ENCODE results near the gene NEU2.
"Not testable (repeated sequence)": the region's sequence is repeated elsewhere in the genome, so short reads cannot be mapped to it uniquely, and the experiment has no call there.

The NEU2 gene

GRCh38 chr2:233009661-233010060 lies 22.8 kb upstream of the NEU2 start:
- in situ Hi-C loops (cut with HindIII; ENCODE audit: low sequenced_read_pairs) = loop anchor here (5.0 kb wide), 2 partner anchors 52 to 73 kb away; no protein-coding TSS in a partner anchor

GRCh38 chr2:233010569-233011267 lies 21.8 kb upstream of the NEU2 start:
- in situ Hi-C loops (cut with HindIII; ENCODE audit: low sequenced_read_pairs) = loop anchor here (5.0 kb wide), 2 partner anchors 53 to 72 kb away; no protein-coding TSS in a partner anchor

GRCh38 chr2:233011268-233011650 lies 21.2 kb upstream of the NEU2 start:
- in situ Hi-C loops (cut with HindIII; ENCODE audit: low sequenced_read_pairs) = loop anchor here (5.0 kb wide), 2 partner anchors 54 to 71 kb away; no protein-coding TSS in a partner anchor

GRCh38 chr2:233011702-233012131 lies 20.8 kb upstream of the NEU2 start:
- in situ Hi-C loops (cut with HindIII; ENCODE audit: low sequenced_read_pairs) = loop anchor here (5.0 kb wide), 2 partner anchors 54 to 71 kb away; no protein-coding TSS in a partner anchor

GRCh38 chr2:233012301-233012971 lies 20.0 kb upstream of the NEU2 start:
- in situ Hi-C loops (cut with HindIII; ENCODE audit: low sequenced_read_pairs) = loop anchor here (5.0 kb wide), 2 partner anchors 55 to 70 kb away; no protein-coding TSS in a partner anchor

- in situ Hi-C loops (cut with HindIII; ENCODE audit: low sequenced_read_pairs) = loop anchor here (5.0 kb wide), 2 partner anchors 56 to 69 kb away; no protein-coding TSS in a partner anchor
Observed at GRCh38 chr2:233013027-233013461, 19.4 kb upstream of the NEU2 start, which contains the start of gene NGEF. Gene NGEF (minus strand): TSS chr2:233013256. CDS start chr2:232974890, 38,366 bp downstream.

- in situ Hi-C loops (cut with HindIII; ENCODE audit: low sequenced_read_pairs) = loop anchor here (5.0 kb wide), 2 partner anchors 56 to 69 kb away; no protein-coding TSS in a partner anchor
Observed at GRCh38 chr2:233013650-233014049, 18.8 kb upstream of the NEU2 start.

- in situ Hi-C loops (cut with HindIII; ENCODE audit: low sequenced_read_pairs) = no loop called here
Observed at GRCh38 chr2:233015019-233015645, 17.3 kb upstream of the NEU2 start.

- in situ Hi-C loops (cut with HindIII; ENCODE audit: low sequenced_read_pairs) = no loop called here
Observed at GRCh38 chr2:233017947-233018346, 14.5 kb upstream of the NEU2 start.

- in situ Hi-C loops (cut with HindIII; ENCODE audit: low sequenced_read_pairs) = not testable (repeated sequence)
Observed at GRCh38 chr2:233019610-233020009, 12.9 kb upstream of the NEU2 start.

- in situ Hi-C loops (cut with HindIII; ENCODE audit: low sequenced_read_pairs) = no loop called here
Observed at GRCh38 chr2:233020454-233020853, 12.0 kb upstream of the NEU2 start.

- in situ Hi-C loops (cut with HindIII; ENCODE audit: low sequenced_read_pairs) = no loop called here
Observed at GRCh38 chr2:233021771-233022170, 10.7 kb upstream of the NEU2 start.

- in situ Hi-C loops (cut with HindIII; ENCODE audit: low sequenced_read_pairs) = no loop called here
Observed at GRCh38 chr2:233022561-233022960, 9.9 kb upstream of the NEU2 start.

GRCh38 chr2:233023007-233023760 lies 9.3 kb upstream of the NEU2 start:
- in situ Hi-C loops (cut with HindIII; ENCODE audit: low sequenced_read_pairs) = no loop called here

GRCh38 chr2:233023761-233024410 lies 8.6 kb upstream of the NEU2 start:
- in situ Hi-C loops (cut with HindIII; ENCODE audit: low sequenced_read_pairs) = no loop called here

GRCh38 chr2:233025706-233026105 lies 6.8 kb upstream of the NEU2 start:
- in situ Hi-C loops (cut with HindIII; ENCODE audit: low sequenced_read_pairs) = no loop called here

GRCh38 chr2:233026198-233026813 lies 6.2 kb upstream of the NEU2 start:
- in situ Hi-C loops (cut with HindIII; ENCODE audit: low sequenced_read_pairs) = no loop called here

- in situ Hi-C loops (cut with HindIII; ENCODE audit: low sequenced_read_pairs) = no loop called here
Observed at GRCh38 chr2:233029321-233029720, 3.2 kb upstream of the NEU2 start.

All from endothelial cell of hepatic sinusoid (primary cell).